Right ventricle myocardium inferior (tissue), 1 donor: ENCODE measurements around the gene BBS9. TPM values are rescaled to one million over a fixed set of nuclear protein-coding genes. Genes with fewer than 3 reads are reported as not detected.

Experiments
- ATAC-seq: fragments of 200-7000 bp; cut with Tn5 transposase; one replicate; pipeline ENCODE4 v1.9.1; 2020; ENCODE audit warnings: mild to moderate bottlenecking, moderate library complexity
- DNase-seq: peaks from one replicate; pipeline ENCODE4 v3.0.0; 2021; ENCODE audit errors: missing footprints
- intact Hi-C: fragments of 100-400 bp; cut with DNase I; formaldehyde crosslinking; loops from one replicate; pipeline ENCODE4 v1.11.0; 2022
- total RNA-seq: library from RNA; stranded (reverse); fragmentation: NEBNext Ultra II Directional; extraction: Animal tissue kit (Norgen Biotek cat#: 25700); gene quantifications from one replicate; pipeline ENCODE4 v1.2.1, GENCODE V29; 2021
- donor health status: DM: no; HTN: yes; CAD: no; lungs with severe emphysema.

BBS9 gene
- total RNA-seq, 1 donor from 2014 or later, result 10.2 TPM

DNA sequence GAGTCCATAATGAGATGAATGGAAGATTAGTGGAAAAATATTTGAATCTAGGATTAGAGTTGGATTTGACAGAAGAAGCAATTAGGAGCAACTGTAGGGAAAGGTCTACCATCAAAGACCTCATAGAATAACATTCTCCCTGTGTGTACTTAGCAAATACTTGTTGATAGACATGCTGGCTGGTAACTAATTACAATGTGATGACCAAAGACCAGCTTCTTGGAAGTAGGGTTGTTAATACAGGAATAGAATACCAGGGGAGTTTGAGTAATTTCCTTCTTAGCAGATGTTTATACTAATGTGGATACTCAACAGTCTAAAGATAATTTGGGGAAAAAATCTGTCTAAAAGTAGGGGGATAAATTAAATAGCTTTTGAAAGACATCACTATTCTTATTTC is 418.5 kb downstream of the BBS9 start:
- no peak for DNase-seq
- intact Hi-C loops, result no loop called here

DNA sequence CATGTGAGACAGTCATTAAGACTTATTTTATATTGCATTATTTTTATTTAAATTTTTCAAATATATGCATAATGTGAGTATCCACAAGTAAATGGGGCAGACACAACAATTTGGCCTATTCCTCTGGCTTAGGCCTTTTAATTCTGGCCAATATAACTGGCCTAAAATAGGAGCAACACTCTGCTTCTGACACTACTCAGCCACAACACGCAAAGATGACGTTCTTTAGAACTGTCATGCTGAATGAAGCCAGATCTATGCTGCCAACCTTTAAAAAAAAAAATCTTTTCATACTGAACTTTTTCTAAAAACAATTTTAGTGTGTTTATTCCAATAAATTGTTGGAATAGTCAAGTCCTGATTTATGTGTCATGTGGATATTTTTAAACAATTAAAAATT is 421.0 kb downstream of the BBS9 start:
- intact Hi-C loops, result no loop called here
- ATAC-seq, result peak; percentile 72
- no peak for DNase-seq

More for the DNA sequence above, 418.5 kb downstream of the BBS9 start:
- ATAC-seq, result no peak

DNA sequence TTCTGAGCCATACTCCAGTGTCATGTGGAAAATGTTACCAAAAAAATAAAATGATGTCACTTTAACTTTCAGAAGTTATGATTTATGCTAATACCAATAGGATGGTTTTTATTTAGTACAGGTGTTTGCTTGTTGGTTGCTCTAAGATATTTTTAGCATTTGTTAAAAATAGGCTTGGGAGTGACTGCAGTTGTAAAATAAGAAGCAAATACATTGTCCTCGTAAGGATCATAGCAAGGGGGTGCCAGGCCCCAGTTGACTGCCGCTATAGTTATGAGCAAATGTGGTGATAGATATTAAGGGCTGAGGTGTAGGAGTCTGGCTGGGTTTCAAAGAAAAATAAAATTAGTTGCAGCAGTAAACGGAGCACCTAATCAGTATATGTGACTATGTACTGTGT is 421.6 kb downstream of the BBS9 start:
- intact Hi-C loops, result no loop called here
- no peak for DNase-seq
- ATAC-seq, result peak; percentile 76

DNA sequence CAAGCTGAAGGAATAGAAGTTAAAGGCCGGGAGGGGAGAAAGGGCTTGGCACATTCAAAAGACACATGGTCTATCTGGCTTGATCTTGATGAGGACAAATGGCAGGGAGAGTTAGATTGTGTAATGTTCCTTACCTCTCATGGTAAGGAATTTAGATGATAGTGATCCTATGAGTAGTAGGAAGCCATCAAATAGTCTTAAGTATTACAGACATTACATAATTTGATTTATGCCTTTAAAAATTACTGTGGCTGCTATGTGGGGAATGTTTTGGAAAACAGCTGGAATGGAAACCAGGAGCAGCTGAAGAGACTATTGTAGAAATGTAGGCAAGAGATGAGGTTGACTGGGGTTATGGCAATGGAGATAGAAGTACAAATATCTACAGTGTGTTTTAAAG is 424.7 kb downstream of the BBS9 start:
- ATAC-seq, result no peak

DNA sequence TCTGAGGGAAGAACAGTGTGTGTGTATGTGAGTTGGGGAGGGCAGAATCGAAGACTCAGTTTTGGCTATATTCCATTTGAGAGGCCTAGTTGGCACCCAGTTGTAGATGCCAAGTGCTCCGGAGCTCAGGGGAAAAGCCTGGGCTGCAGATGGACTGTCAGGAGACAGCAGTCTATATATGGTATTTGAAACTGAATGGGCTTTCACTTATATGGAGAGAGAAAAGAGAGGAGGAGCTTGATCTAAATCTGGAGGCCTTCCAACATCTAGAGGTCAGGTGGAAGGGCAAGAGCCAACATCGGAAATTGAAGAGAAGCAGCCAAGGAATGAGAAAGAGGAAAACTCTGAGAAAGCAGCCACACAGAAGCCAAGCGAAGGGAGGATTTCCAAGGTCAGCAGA is 425.2 kb downstream of the BBS9 start:
- intact Hi-C loops, result no loop called here
- ATAC-seq (no peak), DNase-seq (no peak)

More for the DNA sequence above, 424.7 kb downstream of the BBS9 start:
- DNase-seq, result no peak
- intact Hi-C loops, result no loop called here

DNA sequence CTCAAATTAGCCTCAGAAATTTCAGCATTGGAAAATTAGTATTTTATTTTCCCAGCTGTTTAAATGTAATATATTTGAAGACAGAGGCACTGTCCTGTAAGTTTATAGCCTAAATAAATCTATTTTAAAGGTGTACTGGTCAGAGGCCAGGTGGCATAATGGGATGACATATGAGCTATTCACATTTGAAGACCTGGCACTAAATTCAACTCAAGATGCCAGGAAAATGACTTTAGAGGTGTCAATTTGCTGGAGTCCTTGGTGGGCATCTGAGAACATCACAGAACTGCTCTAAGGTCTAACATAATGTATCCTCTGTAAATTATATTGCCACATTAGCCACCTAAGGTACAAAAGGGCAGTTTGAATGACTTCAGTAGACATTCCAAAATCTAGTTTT is 427.1 kb downstream of the BBS9 start:
- ATAC-seq (no peak), DNase-seq (no peak)
- intact Hi-C loops, result no loop called here

DNA sequence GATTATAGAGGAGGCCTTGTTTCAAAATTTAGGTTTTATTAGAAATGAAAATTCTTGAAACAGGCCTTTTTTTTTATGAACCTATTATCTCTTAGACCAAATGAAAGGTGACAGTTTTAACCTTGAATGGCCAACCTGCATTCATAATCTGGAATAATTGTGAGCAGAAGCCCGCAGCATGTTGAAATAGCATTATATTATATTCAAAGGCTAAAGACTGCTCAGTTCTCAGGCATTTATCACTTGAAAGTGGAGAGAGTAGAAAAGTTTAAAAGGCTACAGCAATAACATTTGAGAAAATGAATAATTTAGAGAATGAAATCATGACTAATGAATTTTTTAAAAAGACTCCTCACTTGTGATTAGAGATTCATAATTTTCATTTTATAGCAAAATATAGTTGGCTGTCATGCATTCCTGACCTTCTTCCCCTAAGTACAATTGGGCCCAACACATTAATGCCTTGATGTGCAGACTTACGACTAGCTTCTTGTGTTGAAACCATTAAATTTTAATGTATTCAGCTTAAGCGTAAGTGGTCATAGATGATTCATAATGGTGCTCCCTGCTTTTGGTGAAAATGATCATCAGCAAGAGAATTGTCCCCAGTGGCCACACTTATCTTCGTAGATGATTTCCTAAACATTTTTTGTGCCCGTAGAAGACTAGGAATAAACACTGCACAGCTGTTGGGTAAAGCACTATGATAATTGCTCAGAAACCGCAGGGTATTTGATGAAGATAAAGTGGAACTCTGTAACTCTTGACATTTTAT is 429.4 kb downstream of the BBS9 start:
- DNase-seq (no peak), ATAC-seq (no peak)
- intact Hi-C loops, result no loop called here

DNA sequence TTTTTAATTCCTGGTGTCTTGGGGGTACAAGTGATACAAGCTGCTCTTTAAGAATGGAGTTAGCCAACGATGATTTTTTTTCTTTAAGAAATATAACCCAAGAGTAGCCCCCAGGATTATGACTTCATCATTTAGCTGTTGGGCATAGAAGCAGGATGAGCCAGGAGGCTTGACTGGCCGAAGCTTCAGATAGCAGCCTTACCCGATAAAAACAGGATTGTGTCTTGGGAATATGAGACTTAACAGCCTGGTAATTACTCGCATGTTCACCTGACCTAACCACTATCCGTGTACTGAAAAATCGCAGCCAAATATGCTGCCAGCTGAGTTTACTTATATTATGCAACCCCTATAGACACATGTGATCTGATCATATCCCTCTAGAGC is 430.0 kb downstream of the BBS9 start:
- DNase-seq, result no peak
- no peak for ATAC-seq
- intact Hi-C loops, result no loop called here

DNA sequence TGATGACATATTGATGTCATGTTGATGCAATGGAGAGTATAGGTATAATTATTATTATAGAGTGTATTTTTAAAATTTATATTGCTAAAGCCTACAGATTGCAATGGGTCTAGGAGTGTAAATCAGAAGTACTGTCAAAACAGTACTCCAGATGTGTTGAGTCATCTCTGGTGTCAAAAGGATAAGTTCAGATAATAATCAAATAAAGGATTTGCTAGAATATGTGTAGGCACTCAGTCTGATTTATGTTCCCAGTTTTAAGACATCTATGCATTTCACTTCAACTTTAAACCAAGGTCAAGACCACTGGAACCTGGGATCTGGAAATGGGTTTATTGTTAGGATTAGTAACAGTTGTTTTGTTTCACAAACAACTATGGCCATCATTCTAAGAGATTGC is 433.6 kb downstream of the BBS9 start:
- intact Hi-C loops, result no loop called here

DNA sequence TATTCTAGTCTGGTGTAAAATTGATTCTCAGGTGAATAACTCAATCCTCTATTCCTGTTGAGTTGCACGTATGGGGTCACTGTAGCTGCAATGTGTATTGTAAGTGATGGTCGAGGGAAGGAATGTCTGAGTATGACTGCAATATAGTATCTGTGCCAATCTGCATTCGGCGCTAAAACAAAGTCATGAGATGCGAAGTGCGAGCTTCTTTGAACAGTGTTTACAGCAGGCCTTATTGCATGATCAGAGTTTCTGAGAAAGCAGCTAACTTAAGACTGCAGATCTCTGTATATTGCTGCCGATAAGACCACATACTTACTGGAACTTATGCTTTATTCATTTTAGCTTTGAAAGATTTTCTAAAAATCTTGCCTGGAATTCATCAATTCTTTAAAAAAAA is 434.3 kb downstream of the BBS9 start:
- intact Hi-C loops, result no loop called here
- DNase-seq, result no peak
- ATAC-seq, result no peak

More for the DNA sequence above, 433.6 kb downstream of the BBS9 start:
- DNase-seq, result no peak
- no peak for ATAC-seq

DNA sequence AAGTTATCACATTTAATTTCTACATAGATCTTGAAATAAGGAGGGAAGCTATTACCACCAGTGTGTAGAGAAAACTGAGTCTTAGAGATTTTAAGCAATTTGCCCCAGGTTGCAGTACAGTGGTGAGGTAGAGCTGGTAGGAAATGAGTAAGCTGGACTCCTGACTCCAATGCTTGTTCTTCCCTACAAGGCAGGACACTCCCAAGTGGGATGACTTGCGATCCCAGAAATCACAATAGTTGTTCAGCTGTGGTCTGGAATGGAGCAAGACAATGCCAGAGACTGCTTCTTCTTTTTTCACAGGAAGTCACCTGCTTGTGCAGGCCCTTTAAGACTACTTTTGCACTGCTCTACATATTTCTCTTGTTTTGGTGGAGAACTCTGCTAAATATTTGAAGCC is 448.8 kb downstream of the BBS9 start:
- DNase-seq (no peak), ATAC-seq (no peak)
- intact Hi-C loops, result no loop called here

DNA sequence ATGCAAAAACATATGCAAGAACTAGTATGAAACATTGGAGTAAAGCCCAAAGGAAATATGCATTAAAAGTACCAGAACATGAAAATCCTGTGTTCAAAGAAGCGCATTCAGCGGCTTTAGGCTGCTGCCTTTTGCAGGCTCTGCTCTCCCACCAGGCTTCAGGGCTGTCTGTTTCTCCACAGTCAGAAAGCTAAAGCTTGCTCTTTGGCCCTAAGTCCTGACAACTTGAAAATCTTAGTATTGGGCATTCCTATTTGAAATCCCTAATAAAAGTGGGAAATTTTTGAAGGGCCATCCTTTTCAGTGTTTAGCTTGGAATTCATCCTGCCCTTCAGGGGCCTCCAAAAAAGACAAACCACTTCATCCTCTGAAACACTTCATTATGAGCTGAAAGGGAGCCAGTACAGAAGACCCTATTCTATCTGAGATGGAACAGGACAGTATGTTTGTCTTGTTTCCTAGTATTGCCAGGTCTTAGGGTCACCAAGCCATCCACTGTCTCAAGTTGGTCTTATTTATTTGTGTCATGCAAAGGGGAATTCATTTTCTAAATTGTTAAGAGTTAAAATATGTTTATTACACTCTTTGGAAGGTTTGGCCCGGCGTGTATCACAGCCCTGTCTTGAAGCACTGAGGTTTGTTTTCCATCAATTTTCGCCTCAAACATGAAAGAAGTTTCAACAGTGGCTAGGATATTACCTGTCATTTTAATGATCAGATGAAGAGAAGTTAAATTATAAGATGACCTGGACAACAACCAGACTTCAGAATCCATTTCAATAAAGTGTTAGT is 449.7 kb downstream of the BBS9 start:
- no peak for ATAC-seq
- no peak for DNase-seq
- intact Hi-C loops, result no loop called here

DNA sequence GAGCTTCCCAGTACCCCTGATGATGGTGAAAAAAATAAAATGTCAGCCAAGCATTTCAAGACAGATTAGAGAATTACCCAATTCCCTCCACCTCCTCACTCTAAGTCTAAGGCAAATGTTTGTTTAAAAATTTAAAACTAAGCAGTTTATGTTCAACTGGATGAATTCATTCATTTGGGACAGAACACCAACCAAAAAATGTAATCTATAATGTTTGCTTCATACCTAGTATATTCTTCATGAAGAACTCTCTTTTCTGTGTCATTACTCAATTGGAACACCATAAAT is 450.3 kb downstream of the BBS9 start:
- ATAC-seq (no peak), DNase-seq (no peak)
- intact Hi-C loops, result no loop called here

DNA sequence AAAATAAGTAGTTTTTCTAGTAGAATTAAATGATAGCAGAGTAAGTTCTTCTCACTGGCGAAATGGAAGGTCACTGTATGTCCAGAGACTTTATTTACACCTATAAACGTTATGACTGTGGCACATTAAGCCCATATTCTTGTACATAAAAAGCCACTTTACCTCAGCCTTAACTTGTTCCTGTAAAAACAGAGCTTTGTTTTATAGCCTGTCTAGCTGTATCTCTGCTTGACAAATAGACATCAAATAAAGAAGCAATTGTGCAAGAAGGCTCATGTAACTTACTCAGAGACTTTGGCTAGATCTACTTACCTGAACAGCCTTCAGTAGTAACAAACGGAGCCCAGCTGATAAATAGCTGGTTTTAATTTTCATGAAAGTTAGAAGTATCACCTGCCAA is 451.9 kb downstream of the BBS9 start:
- intact Hi-C loops, result no loop called here
- no peak for DNase-seq
- no peak for ATAC-seq

DNA sequence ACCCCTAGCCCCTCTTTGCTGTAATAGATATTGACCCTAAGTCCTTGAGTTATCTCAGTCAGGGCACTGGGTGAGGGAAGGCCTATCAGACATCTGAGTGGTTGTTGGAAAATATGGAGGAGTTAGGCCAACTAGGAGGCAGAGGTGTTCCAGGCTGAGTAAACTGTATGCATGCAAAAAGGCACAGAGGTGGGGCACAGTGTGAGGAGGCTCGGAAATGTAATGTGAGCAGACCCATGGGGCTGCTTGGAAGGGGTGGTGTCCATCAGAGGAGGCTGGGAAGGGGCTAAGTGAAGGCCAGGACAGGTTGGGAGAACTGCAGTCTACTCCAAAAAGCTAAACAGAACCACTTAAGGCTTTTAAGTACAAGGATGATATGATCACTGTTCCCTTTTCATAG is 452.7 kb downstream of the BBS9 start:
- DNase-seq (no peak), ATAC-seq (no peak)

DNA sequence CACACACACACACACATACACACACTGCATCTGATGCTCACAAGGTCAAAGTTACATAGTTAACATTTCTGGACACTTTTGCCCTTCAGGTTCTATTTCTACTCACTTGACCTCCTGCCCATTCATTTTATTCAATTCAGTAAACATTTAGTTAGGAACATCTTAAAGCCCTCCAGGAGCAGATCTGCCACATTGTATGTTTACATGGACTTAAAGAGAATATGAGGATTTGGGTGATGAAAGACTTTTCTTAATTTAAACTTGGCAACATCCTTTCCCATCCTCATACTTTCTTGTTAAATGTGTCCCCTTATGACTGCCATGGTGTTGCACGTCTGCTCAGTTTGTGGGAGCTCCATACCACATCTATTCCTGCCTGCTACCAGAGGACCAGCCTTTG is 453.2 kb downstream of the BBS9 start:
- intact Hi-C loops, result no loop called here
- DNase-seq (no peak), ATAC-seq (no peak)

More for the DNA sequence above, 452.7 kb downstream of the BBS9 start:
- intact Hi-C loops, result no loop called here

DNA sequence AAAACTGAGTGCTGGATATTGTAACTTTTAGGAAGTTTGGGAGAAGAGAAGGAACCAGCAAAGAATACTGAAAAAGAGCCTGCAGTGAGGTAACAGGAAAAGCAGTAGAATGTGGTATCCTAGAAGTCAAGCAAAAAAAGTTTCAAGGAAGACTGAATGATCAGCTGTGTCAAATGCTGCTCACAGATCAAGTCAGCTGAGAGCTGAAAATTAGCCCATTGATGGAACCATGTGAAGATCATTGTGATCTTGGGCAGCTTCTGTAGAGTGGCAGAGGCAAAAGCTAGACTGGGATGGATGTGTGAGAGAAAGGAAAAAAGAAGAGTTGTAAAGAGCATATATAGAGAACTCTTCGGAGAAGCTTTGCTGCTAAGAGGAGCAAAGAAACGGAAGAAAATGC is 460.5 kb downstream of the BBS9 start:
- no peak for ATAC-seq
- intact Hi-C loops, result no loop called here
- DNase-seq, result no peak

DNA sequence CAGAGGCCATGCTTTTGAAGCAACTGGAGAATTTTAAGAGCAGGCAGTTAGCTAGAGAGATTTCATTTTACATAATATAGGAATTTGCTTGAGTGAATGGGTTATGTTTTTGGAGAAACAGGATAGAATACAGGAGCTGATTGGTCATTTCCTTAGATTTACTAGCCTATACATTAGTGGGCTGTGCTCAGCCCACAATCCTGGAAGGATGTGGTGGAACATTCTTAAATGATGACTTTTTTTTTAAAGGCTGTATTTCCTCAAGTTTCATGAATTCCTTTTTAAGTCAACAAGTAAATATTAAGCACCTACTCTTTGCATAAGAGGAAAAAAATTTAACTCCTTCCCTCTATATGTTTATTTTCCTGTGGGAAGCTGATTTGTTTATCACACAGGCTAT is 461.6 kb downstream of the BBS9 start:
- no peak for ATAC-seq
- no peak for DNase-seq
- intact Hi-C loops, result no loop called here

DNA sequence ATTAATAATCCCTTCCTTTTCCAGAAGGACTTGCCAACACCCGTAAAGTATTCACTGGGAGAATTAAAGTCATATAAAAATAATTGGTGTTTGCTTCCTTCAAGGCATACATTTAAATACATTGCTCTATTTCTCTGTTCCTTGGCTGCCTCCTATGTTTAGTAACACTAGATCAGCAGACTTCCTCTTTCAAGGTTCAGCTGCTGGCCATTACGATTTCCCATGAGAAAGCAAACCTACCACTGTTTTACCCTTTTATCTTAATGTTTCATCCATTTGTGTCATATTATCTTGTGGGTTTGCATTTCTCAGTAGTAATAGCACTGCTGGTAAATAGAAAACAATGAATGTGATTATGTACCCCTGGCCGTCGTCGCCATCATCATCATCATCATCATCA is 462.1 kb downstream of the BBS9 start:
- DNase-seq, result no peak
- intact Hi-C loops, result no loop called here
- ATAC-seq, result no peak

DNA sequence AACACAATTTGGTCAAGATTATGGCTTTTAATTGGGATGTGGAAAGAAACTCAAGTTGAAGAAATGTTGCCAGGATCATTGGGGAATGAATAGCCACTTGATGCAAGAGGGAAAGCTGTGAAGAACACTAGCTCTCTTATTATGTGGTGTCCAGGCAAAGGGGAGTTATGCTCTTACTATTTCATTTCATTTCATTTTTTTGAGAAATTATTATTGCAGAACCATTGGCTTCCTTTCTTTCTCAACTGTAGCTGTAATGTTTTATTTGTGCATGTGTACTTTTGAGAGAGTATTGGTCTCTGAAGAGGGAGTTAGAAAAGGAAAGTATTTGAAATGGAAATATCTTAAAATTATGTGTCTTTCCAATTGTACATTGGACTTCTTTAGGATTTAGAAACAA is 463.4 kb downstream of the BBS9 start:
- DNase-seq (no peak), ATAC-seq (no peak)
- intact Hi-C loops, result no loop called here

DNA sequence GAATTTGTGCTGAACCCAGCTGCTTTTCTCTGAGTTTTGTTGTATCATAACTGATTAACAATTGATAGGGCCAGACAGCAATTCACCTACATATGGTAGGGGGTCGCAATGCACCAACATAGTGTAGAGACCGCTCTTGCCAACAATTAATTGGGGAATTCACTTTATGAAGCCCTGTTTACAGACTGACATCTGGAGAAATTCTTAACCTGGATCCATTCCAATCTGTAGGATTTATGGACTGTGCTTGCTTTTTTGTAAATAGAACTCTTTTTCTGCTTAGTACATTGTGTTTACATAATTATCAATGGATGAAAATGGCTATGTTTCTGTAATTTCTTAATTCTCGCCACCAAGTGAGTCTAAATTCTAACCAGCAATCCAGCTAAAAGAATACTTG is 464.2 kb downstream of the BBS9 start:
- DNase-seq, result no peak
- intact Hi-C loops, result no loop called here
- no peak for ATAC-seq
